Measurements from ENCODE around the gene TNF.

- TF ChIP-seq LEF1 (IDR thresholded peaks at IDR 0.05; ENCODE audit: borderline replicate concordance): no peak
- no peak for TF ChIP-seq SP1 (IDR thresholded peaks at IDR 0.05)
- TF ChIP-seq ZNF384 (IDR thresholded peaks at IDR 0.05): no peak
- TF ChIP-seq TARDBP (IDR thresholded peaks at IDR 0.05): no peak
These were observed 981 bp upstream of the TNF start for GRCh38 chr6:31574106-31575061.
